VCaP (cell line): ENCODE results near the gene CHML.

Experiments
- H3K27ac ChIP-seq: fragments of 450-650 bp; 2 replicates; pipeline ENCODE4 v1.5.1; 2017
- CTCF ChIP-seq: fragments of 450-650 bp; conservative IDR thresholded peaks from 2 replicates; pipeline ENCODE4 v1.5.1; 2017; ENCODE audit warnings: mild to moderate bottlenecking, moderate library complexity

The CHML gene

GRCh38 chr1:241637604-241638003 lies 2.6 kb downstream of the CHML start:
- TF ChIP-seq CTCF: no peak
- H3K27ac ChIP-seq: no peak overlapping the region

GRCh38 chr1:241637046-241637590 lies 3.1 kb downstream of the CHML start:
- no peak for TF ChIP-seq CTCF
- no peak overlapping the region for H3K27ac ChIP-seq

GRCh38 chr1:241636291-241636690 lies 3.9 kb downstream of the CHML start:
- H3K27ac ChIP-seq: no peak overlapping the region
- no peak for TF ChIP-seq CTCF

GRCh38 chr1:241635556-241636152 lies 4.5 kb downstream of the CHML start:
- no peak for TF ChIP-seq CTCF
- H3K27ac ChIP-seq: no peak overlapping the region

GRCh38 chr1:241632987-241633386 lies 7.2 kb downstream of the CHML start:
- no peak overlapping the region for H3K27ac ChIP-seq
- TF ChIP-seq CTCF: no peak

- TF ChIP-seq CTCF: no peak
- no peak overlapping the region for H3K27ac ChIP-seq
These were observed 8.5 kb downstream of the CHML start for GRCh38 chr1:241631674-241632073.

GRCh38 chr1:241630899-241631298 lies 9.3 kb downstream of the CHML start:
- TF ChIP-seq CTCF: no peak

More at GRCh38 chr1:241630899-241631298, 9.3 kb downstream of the CHML start:
- H3K27ac ChIP-seq: no peak overlapping the region
